ENCODE results near the gene CACNA1E. TPM values are rescaled to one million over a fixed set of nuclear protein-coding genes. Genes with fewer than 3 reads are reported as not detected.

The CACNA1E gene
- total RNA-seq, 2 donors from 2014 or later, result 0.44 to 0.53 TPM

- Histone ChIP-seq H3K9me3 (no peaks in the 10 kb centered on the region), H3K36me3 (no peaks in the 10 kb centered on the region), H3K4me1 (no peaks in the 10 kb centered on the region), H3K4me3 (no peak overlapping the region), H3K9ac (ENCODE audit: low read depth in 2 of 2, low read length in 2 of 2) (no peak overlapping the region), H3K27me3 (no peaks in the 10 kb centered on the region), H3K27ac (no peak overlapping the region)
- TF ChIP-seq CTCF (IDR thresholded peaks at IDR 0.05), result no peak
- intact Hi-C loops (cut with DNase I), result no loop called here
- no peak for DNase-seq
These were observed 140.5 kb downstream of the CACNA1E start for GRCh38 chr1:181623850-181624249.

- H3K4me3 ChIP-seq, result no peak overlapping the region
- TF ChIP-seq CTCF (IDR thresholded peaks at IDR 0.05), result no peak
- no peak overlapping the region for H3K9ac ChIP-seq (ENCODE audit: low read depth in 2 of 2, low read length in 2 of 2)
- no peaks in the 10 kb centered on the region for H3K4me1 ChIP-seq
- H3K27ac ChIP-seq, result peak overlapping the region; percentile 38
- H3K9me3 ChIP-seq, result no peaks in the 10 kb centered on the region
- no peaks in the 10 kb centered on the region for H3K27me3 ChIP-seq
- intact Hi-C loops (cut with DNase I), result no loop called here
- no peaks in the 10 kb centered on the region for H3K36me3 ChIP-seq
- DNase-seq, result no peak
These were observed 143.1 kb downstream of the CACNA1E start for GRCh38 chr1:181626279-181626938.

GRCh38 chr1:181630398-181630797, 147.1 kb downstream of the CACNA1E start:
- intact Hi-C loops (cut with DNase I), result no loop called here
- H3K27me3 ChIP-seq, result no peaks in the 10 kb centered on the region
- no peak for TF ChIP-seq CTCF (IDR thresholded peaks at IDR 0.05)
- H3K9me3 ChIP-seq, result no peaks in the 10 kb centered on the region
- H3K36me3 ChIP-seq, result no peaks in the 10 kb centered on the region
- no peak overlapping the region for H3K9ac ChIP-seq (ENCODE audit: low read depth in 2 of 2, low read length in 2 of 2)
- H3K4me1 ChIP-seq, result no peaks in the 10 kb centered on the region
- no peak overlapping the region for H3K4me3 ChIP-seq
- no peak overlapping the region for H3K27ac ChIP-seq
- no peak for DNase-seq

GRCh38 chr1:181630838-181631237, 147.5 kb downstream of the CACNA1E start:
- DNase-seq, result no peak
- intact Hi-C loops (cut with DNase I), result no loop called here
- Histone ChIP-seq H3K27me3 (no peaks in the 10 kb centered on the region), H3K4me1 (no peaks in the 10 kb centered on the region), H3K9ac (ENCODE audit: low read depth in 2 of 2, low read length in 2 of 2) (no peak overlapping the region), H3K4me3 (no peak overlapping the region), H3K36me3 (no peaks in the 10 kb centered on the region), H3K9me3 (no peaks in the 10 kb centered on the region), H3K27ac (no peak overlapping the region)
- no peak for TF ChIP-seq CTCF (IDR thresholded peaks at IDR 0.05)

- DNase-seq, result peak; percentile 49
- H3K36me3 ChIP-seq, result no peaks in the 10 kb centered on the region
- no peak overlapping the region for H3K9ac ChIP-seq (ENCODE audit: low read depth in 2 of 2, low read length in 2 of 2)
- intact Hi-C loops (cut with DNase I), result no loop called here
- no peaks in the 10 kb centered on the region for H3K4me1 ChIP-seq
- peak overlapping the region; percentile 39 for H3K27ac ChIP-seq
- no peaks in the 10 kb centered on the region for H3K27me3 ChIP-seq
- no peak for TF ChIP-seq CTCF (IDR thresholded peaks at IDR 0.05)
- H3K9me3 ChIP-seq, result no peaks in the 10 kb centered on the region
- no peak overlapping the region for H3K4me3 ChIP-seq
These were observed 149.2 kb downstream of the CACNA1E start for GRCh38 chr1:181632492-181632891.
